GM18868 (cell line): Measurements from ENCODE around the gene VWF.
"Not testable (repeated sequence)": the region's sequence is repeated elsewhere in the genome, so short reads cannot be mapped to it uniquely, and the experiment has no call there.

ENCODE experiments used
- ATAC-seq: cut with Tn5 transposase; IDR thresholded peaks from one replicate; pipeline ENCODE4 v1.9.1; 2021; ENCODE audit warnings: mild to moderate bottlenecking, moderate library complexity; ENCODE audit not compliant: unreplicated experiment

VWF gene

GRCh38 chr12:6124411-6125309 is at the start of gene VWF:
Gene VWF (minus strand): TSS chr12:6124670. CDS start chr12:6123196, 1,474 bp downstream.
- ATAC-seq: no peak

DNA sequence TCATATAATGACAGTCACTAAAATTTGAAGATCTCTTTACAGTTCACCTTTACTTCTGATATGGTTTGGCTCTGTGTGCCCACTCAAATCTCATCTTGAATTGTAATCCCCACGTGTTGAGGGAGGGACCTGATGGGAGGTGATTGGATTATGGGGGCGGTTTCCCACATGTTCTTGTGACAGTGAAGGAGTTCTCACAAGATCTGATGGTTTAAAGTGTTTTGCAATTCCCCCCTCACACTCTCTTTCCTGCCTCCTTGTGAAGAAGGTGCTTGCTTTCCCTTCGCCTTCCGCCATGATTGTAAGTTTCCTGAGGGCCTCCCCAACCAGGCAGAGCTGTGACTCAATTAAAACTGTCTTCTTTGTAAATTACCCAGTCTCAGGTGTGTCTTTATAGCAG is 48.4 kb upstream of the VWF start:
- no peak for ATAC-seq

- ATAC-seq: no peak
Measured at GRCh38 chr12:6172086-6172485, 47.6 kb upstream of the VWF start.

DNA sequence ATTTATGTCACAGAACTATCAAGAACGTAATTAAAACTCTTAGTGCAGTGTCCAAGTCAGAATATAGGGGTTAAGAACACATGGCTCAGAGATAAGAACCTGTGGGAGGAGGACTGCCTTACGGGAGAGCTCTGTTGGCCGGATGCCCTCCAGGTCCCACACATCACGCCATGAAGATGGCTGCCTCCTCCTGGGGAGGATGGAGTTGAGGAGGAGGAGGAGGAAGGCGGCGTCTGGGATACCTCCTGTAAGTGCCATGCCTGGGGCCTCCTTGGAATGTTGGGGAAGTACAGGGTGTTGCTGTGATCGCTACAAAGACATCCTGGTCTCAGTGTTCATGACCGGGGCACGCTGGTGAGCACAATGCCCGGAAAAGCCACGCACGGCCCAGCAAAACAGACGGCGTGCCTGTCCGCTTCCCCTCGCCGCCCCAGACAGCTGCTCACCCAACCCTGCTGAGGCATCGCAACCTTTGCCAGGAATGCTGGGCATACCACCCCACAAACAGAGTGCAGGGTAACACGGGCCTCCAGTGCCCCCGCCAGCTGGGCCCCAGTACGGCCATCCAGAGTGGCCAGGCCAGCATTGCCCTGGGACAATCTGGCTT is 47.0 kb upstream of the VWF start:
- ATAC-seq: no peak

- ATAC-seq: peak; percentile 74
Measured at GRCh38 chr12:6167327-6168280, 43.1 kb upstream of the VWF start.

GRCh38 chr12:6166808-6167207 is 42.3 kb upstream of the VWF start:
- ATAC-seq: no peak

DNA sequence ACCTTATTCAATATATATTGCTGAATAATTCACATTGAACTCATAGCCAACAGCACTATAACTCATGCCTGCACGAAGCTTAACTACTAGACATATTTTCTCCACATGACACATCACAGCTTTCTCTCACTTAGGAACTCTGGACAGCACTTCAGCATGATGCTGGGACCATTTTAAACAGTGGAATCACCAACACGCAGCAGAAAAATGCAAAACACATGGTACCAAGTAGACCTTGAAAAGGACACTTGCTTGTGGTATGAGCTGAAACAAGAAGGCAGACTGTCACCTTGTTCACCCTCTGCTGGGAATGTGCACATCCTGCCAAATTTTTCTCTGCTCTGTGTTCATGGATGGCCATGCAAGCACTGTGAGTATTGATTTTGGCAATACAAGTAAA is 40.9 kb upstream of the VWF start:
- ATAC-seq: no peak

GRCh38 chr12:6163416-6164060 is 39.1 kb upstream of the VWF start:
- no peak for ATAC-seq

DNA sequence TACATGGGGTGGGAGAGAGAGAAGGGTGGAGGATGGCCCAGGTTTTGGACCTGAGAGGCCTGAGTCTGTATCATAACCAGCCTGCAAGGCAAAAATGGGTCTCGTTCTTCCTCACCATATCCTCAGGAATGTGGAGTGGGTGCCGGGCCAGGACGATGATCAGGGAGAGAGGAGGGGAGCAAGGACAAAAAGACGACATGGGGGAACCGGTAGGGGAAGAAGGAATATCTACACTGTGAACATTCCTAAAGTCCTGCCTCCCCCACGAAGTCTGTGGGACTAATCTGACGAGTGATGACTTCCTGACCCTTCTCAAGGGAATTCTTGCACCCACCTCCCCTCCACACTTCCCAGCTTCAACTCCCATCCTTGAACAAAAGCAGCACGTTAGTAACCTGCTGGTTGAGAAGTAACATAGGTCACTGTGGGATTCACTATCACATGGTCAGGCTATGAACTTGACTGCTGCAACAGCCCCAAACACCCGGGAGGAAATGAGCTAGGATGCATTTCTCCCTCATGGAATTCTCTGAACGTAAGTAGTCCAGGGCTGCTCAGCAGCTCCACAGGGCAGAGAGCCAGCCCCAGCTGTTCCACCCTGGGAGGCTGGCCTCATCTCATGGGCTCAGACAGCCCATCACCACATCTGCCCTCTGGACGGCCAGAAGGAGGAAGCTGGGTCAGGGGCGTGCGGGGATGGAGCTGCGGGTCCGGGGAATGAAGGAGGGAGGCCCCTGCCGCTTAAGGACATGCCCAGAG is 36.8 kb upstream of the VWF start:
- no peak for ATAC-seq

DNA sequence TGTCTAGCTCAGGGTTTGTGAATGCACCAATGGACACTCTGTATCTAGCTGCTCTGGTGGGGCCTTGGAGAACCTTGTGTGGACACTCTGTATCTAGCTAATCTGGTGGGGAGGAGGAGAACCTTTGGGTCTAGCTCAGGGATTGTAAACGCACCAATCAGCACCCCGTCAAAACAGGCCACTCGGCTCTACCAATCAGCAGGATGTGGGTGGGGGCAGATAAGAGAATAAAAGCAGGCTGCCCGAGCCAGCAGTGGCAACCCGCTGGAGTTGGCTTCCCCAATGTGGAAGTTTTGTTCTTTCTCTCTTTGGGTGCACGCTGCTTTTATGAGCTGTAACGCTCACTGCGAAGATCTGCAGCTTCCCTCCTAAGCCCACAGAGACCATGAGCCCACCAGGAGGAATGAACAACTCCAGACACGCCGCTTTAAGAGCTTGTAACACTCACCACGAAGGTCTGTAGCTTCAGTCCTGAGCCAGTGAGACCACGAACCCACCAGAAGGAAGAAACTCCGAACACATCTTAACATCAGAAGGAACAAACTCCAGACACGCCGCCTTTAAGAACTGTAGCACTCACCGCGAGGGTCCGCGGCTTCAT is 35.7 kb upstream of the VWF start:
- ATAC-seq: not testable (repeated sequence)

DNA sequence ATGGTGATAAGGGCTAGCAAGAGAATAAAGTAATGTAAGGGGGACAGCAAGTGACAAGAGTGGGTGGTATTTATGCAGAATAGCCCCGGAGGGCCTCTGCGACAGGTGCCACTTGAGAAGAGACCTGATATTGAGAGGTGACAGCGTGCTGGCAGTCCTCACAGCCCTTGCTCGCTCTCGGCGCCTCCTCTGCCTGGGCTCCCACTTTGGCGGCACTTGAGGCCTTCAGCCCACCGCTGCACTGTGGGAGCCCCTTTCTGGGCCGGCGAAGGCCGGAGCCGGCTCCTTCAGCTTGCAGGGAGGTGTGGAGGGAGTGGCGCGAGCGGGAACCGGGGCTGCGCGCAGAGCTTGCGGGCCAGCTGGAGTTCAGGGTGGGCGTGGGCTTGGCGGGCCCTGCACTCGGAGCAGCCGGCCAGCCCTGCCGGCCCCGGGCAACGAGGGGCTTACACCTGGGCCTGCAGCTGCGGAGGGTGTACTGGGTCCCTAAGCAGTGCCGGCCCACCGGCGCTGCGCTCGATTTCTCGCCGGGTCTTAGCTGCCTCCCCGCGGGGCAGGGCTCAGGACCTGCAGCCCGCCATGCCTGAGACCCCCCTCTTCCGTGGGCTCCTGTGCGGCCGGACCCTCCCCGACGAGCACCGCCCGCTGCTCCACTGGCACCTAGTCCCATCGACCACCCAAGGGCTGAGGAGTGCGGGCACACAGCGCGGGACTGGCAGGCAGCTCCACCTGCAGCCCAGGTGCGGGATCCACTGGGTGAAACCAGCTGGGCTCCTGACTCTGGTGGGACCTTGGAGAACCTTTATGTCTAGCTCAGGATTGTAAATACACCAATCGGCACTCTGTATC is 34.9 kb upstream of the VWF start:
- not testable (repeated sequence) for ATAC-seq

DNA sequence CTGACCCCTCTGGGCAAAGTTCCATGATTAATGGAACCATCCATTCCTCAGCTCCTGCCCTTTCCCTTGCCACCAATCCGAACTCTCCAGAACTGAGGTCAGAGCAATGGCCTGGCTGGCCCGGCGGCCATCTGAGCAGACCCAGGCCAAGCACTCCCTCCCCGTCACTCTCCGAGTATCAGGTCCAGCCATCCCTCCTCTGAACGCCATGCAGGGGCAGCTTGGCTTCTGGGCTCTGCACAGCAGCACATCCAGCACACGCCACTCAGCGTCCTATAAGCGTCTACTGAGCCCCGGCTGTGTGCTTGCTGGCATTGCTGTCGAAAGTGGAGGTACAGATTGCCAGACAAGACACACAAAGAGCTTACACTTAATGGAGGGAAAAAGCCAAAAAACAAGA is 34.3 kb upstream of the VWF start:
- ATAC-seq: no peak

DNA sequence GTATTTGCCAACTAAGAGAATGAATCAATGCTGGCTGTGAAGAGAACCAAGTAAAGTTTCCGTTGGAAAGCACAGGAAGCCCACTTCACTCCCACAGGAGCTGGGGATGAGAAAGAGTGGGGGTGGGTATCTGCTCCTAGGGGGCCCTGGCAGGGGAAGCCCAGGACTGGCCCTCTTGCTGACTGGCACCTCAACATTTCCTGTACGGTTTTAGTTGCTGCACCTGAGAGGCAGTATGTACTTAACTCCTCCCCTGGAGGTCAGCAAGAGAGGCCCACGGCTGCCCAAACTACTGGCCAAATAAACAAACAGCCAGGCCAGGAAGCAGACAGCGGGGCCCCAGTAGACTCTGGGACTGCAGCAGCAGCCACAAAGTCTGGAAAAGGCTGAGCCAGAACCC is 33.8 kb upstream of the VWF start:
- ATAC-seq: no peak

DNA sequence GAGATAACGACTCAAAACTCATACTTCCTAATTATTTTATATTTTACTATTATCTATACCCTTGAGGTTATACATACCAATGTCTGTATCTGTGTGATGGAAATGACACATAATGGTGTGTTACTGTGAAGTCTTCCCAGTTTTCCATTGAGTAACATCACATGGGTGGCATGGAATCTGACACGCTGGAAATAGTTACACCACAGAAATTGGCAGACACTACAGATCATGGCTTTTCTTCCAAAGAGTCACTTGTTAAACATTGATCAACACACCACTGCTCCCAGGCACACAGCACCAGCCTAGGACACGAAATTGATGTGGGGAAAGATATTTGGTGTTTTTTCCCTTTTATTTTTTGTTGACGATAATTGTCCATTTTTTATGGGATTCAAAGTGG is 33.0 kb upstream of the VWF start:
- ATAC-seq: no peak

DNA sequence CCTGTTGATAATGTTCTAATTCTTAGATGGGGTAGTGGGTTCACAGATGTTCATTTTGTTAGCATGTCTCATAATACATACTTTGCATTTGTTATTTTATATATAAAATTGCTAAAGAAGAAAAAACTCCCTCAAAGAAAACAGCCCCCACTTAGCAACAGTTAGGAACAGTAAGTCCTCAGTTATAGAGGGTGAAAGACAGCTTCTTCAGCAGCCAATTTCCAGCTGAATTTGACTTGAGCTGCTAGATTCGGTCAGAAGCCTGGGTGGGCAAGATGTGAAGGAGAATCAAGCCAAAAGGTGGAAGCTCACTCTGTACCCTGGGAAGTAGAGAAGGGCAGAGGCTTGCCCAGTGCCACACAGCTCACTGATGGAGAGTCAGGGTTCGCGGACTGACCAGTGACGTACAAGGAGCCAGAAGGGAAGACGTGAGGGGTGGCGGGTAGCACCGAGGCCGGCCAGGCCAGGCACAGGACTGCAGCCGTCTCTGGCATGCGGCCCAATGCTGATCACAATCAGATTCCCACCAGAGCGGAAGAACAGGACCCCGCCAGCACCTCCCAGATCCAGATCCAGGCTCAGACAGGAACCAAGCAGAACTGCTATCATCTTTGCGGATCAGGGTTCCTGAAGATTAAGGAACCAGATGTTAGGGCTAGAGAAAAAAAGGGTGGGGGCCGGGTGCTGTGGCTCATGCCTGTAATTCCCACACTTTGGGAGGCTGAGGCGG is 30.4 kb upstream of the VWF start:
- ATAC-seq: no peak

DNA sequence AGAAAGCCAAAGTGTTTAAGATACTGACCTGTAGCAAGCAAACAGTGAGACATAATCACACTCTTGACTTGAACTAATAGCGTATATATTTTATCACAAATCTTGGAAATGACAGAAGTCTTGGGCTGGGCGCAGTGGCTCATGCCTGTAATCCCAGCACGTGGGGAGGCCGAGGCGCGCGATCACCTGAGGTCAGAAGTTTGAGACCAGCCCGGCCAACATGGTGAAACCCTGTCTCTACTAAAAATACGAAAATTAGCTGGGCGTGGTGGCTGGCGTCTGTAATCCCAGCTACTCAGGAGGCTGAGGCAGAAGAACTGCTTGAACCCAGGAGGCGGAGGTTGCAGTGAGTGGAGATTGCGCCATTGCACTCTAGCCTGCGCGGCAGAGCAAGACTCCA is 24.3 kb upstream of the VWF start:
- not testable (repeated sequence) for ATAC-seq

- no peak for ATAC-seq
Measured at GRCh38 chr12:6148061-6148460, 23.6 kb upstream of the VWF start.

- ATAC-seq: no peak
Measured at GRCh38 chr12:6146951-6147350, 22.5 kb upstream of the VWF start.
